Astrocyte of the cerebellum (primary cell): ENCODE results near the gene NT5E.

ENCODE experiments used
- DNase-seq: peaks from one replicate; pipeline ENCODE4 v3.0.0-alpha.2; 2011; ENCODE audit warnings: low read depth
- H3K4me3 ChIP-seq: 2 replicates; pipeline ENCODE4 v1.5.1; 2011; ENCODE audit warnings: mild to moderate bottlenecking, low read depth, low read length, moderate library complexity
- in situ Hi-C: cut with HindIII; loops from 2 replicates; pipeline ENCODE4 v1.10.0; 2017; ENCODE audit warnings: low sequenced_read_pairs
- TF ChIP-seq, protein P1 (sequence below): IDR thresholded peaks from 2 replicates; pipeline ENCODE4 v1.5.1; 2012; ENCODE audit warnings: low read length, low read depth, moderate library complexity, mild to moderate bottlenecking; ENCODE audit errors: missing control alignments

NT5E gene

DNA sequence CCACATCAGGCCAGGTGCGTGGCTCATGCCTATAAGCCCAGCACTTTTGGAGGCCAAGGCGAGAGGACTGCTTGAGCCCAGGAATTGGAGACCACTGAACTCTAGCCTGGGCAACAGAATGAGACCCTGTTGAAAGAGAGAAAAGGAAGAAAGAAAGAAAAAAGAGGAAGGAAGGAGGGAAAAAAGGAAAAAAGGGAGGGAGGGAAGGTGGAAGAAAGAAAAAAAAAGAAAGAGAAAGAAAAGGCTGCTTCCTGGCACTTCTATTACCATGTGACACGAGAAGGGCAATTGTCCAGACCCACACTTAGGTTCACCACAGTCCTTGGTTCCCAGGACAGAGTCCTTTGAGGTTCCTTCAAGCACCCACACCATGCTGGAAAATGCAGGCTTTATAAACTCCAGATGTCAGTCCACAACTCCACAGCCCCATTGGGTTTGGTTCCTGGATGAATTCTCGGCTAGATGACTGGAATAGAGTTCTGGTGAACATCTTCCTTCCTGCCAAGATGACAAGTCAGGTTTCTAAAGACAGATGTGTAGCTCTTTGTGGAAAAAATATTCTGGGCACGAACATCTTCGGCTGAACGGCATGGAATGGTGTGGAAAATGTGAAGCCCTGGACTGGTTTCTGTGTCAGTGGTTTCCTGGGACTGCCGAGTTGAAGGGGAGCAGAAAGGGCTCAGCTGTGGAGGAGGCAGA is 32.5 kb downstream of the NT5E start:
- in situ Hi-C loops, result no loop called here
- no peak overlapping the region for H3K4me3 ChIP-seq
- DNase-seq, result no peak

DNA sequence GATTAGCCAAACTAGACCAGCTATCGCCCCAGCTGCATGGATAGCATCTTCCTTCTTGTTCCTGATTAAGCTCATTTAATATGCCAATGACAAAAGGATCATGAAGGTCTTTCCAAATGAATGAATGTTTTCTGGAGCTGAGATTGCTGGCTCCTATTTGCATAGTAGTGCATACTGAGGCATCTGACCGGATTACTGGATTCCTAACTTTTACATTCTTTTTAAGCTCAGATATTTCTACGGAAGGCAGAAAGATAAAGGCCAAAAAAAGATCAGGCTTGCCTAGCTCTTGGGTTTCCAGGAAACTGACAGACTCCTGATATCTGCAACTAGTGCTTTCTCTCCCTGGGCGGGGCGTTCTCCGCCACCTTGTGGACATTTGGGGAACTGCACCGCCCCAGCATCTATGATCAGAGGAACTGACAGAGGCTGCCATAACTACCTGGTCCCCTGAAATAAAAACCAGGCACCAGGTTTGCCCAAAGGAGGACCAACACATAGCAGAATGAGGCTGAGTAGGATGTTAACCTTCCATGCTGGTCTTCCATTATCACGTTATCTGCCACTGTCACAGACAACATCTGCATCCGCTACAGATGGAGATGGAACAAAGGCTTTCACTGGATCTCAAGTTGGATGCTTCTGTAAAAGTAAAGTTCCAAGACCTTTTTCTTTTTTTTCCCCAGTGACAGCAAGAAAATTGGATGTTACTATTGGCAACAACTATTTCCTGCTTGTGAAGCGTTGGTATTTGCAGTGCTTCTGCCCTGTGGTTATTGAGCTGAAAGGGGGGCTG is 33.2 kb downstream of the NT5E start:
- no peak for DNase-seq
- in situ Hi-C loops, result no loop called here
- TF ChIP-seq, protein P1, sequence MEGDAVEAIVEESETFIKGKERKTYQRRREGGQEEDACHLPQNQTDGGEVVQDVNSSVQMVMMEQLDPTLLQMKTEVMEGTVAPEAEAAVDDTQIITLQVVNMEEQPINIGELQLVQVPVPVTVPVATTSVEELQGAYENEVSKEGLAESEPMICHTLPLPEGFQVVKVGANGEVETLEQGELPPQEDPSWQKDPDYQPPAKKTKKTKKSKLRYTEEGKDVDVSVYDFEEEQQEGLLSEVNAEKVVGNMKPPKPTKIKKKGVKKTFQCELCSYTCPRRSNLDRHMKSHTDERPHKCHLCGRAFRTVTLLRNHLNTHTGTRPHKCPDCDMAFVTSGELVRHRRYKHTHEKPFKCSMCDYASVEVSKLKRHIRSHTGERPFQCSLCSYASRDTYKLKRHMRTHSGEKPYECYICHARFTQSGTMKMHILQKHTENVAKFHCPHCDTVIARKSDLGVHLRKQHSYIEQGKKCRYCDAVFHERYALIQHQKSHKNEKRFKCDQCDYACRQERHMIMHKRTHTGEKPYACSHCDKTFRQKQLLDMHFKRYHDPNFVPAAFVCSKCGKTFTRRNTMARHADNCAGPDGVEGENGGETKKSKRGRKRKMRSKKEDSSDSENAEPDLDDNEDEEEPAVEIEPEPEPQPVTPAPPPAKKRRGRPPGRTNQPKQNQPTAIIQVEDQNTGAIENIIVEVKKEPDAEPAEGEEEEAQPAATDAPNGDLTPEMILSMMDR, result peak; percentile 100
- H3K4me3 ChIP-seq, result no peak overlapping the region

More for the DNA sequence above, 32.5 kb downstream of the NT5E start:
- TF ChIP-seq, protein P1, result no peak

DNA sequence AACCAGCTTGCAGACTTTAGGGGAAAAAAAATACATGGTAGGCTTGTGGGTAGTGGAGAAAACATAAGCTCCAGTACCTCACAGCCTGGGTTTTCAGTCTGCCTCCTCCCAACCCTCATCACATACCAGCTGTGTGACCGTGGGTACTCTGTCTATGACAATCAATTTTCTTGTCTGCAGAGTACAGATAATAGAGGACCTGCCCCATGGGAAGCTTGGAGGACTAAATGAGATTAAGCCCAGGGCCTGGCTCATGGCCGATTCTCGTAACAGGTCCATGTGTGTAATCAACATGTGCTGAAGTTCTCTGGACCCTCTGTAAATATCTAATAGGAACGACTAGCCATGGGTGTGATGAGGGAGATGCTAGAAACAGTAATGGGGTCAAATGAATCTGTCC is 34.0 kb downstream of the NT5E start:
- H3K4me3 ChIP-seq, result no peak overlapping the region
- in situ Hi-C loops, result no loop called here

DNA sequence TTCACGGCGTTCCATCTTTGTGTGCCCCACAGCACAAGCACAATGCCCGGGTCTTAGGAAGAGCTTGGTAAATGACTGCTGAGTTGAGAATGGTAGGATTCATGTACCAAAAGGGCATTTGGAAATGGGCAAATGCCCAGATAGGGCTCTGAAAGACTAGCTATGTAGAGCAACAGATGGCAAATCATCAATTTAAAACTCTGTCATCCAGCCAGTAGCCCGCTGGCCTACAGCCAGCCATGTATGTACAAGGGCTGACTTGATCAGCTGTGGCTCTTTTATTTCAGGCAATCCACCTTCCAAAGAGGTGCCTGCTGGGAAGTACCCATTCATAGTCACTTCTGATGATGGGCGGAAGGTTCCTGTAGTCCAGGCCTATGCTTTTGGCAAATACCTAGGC is 35.1 kb downstream of the NT5E start:
- TF ChIP-seq, protein P1, result no peak
- no peak for DNase-seq
- in situ Hi-C loops, result no loop called here
- no peak overlapping the region for H3K4me3 ChIP-seq

More for the DNA sequence above, 34.0 kb downstream of the NT5E start:
- DNase-seq, result no peak
- TF ChIP-seq, protein P1, result no peak

DNA sequence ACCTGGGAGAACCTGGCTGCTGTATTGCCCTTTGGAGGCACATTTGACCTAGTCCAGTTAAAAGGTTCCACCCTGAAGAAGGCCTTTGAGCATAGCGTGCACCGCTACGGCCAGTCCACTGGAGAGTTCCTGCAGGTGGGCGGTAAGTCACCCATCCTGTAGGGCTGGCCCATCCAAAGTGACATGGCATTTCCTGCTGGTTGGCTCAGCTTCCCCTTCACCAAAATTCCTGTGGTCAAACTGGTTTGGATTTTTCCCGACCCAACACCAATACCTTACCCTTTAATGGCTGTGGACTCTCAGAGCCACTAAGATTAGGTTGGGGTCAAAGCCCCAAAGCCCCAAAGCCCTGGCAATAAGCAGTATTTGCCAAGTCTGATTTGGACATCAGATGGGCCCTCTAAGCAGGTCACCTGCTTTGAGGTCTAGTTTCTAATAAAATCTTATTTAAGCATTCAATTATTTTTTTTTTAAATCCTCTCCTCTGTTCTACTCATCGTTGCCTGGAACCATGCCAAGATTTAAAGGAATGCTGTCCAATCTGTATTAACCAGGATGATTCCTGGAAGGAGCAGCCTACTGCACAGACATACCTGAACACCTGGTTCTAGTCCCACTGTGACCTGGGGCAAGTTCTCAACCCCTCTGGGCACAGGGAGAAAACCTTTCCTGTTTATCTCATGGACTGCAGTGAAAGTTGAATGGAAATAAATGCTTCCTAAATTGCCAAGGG is 40.8 kb downstream of the NT5E start:
- in situ Hi-C loops, result no loop called here
- H3K4me3 ChIP-seq, result no peak overlapping the region
- DNase-seq, result no peak
- TF ChIP-seq, protein P1, result no peak

DNA sequence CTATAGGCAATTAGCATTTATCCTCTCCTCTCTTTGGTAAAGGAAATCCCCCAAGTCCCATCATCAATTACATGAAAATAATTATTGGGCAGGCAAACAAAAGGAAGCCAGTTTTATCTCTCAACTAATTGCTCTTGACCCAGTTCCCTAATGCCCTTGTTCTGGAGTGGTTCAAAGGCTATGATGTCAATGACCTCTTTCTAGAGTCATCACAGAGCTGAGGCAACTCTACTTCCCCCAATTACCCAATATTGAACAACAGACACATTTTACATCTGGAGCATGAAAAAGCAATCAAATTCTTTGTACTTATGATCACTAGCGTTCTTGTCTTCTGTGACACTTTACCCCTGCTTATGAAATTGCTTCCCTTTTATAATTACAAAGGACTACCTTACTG is 43.5 kb downstream of the NT5E start:
- TF ChIP-seq, protein P1, result no peak
- no peak for DNase-seq
- H3K4me3 ChIP-seq, result no peak overlapping the region
- in situ Hi-C loops, result no loop called here
